ENCODE data around the gene RRN3.

GRCh38 chr16:15041271-15042004 lies 52.6 kb downstream of the RRN3 start:
- TF ChIP-seq CTCF (IDR thresholded peaks at IDR 0.05) (no peak), POLR2A (IDR thresholded peaks at IDR 0.05) (no peak)
